T-helper 1 cell treated with Interleukin-12 subunit alpha and Interleukin-12 subunit beta and Interleukin-4 antibody, amounts not matched to agents 30 μg/mL and 1 μg/mL, for 36 hours (primary cell): ENCODE data around the gene NKIRAS1.

Experiments used
- H3K27ac Mint-ChIP-seq: one replicate; pipeline ENCODE4 v1.8.0; 2021; ENCODE audit warnings: mild to moderate bottlenecking, mixed read lengths
- H3K27me3 Mint-ChIP-seq: one replicate; pipeline ENCODE4 v1.8.0; 2021; ENCODE audit warnings: low read depth, mixed read lengths
- H3K36me3 Mint-ChIP-seq: one replicate; pipeline ENCODE4 v1.8.0; 2021; ENCODE audit warnings: low read depth, mixed read lengths
- H3K4me1 Mint-ChIP-seq: one replicate; pipeline ENCODE4 v1.8.0; 2021; ENCODE audit warnings: low read depth, mixed read lengths
- H3K4me3 Mint-ChIP-seq: one replicate; pipeline ENCODE4 v1.8.0; 2021; ENCODE audit warnings: mild to moderate bottlenecking, moderate library complexity, mixed read lengths
- H3K9me3 Mint-ChIP-seq: one replicate; pipeline ENCODE4 v1.8.0; 2021; ENCODE audit warnings: mixed read lengths

The NKIRAS1 gene

GRCh38 chr3:23945913-23946687 lies 29.3 kb upstream of the NKIRAS1 start:
- Mint-ChIP-seq H3K36me3 (peaks cover 6% of the 10 kb centered on the region), H3K27me3 (peaks cover 36% of the 10 kb centered on the region), H3K4me1 (peaks cover 22% of the 10 kb centered on the region)

GRCh38 chr3:23945663-23945912 lies 28.8 kb upstream of the NKIRAS1 start:
- no peak overlapping the region for H3K4me3 Mint-ChIP-seq
- no peak overlapping the region for H3K27ac Mint-ChIP-seq
- H3K4me1 Mint-ChIP-seq = peaks cover 21% of the 10 kb centered on the region
- H3K36me3 Mint-ChIP-seq = peaks cover 6% of the 10 kb centered on the region
- peaks cover 36% of the 10 kb centered on the region for H3K27me3 Mint-ChIP-seq
- H3K9me3 Mint-ChIP-seq = no peaks in the 10 kb centered on the region

More at GRCh38 chr3:23945913-23946687, 29.3 kb upstream of the NKIRAS1 start:
- Mint-ChIP-seq H3K9me3 (no peaks in the 10 kb centered on the region), H3K27ac (peak overlapping the region; percentile 79), H3K4me3 (peak overlapping the region; percentile 80)

GRCh38 chr3:23944861-23945662 lies 28.3 kb upstream of the NKIRAS1 start, which contains the start of gene NR1D2:
NR1D2 (plus strand) TSS chr3:23945286; CDS start chr3:23945579, 293 bp downstream.
- Mint-ChIP-seq H3K4me1 (peaks cover 16% of the 10 kb centered on the region), H3K27ac (peak within 1 kb of the TSS; percentile 62), H3K27me3 (peaks cover 36% of the 10 kb centered on the region), H3K9me3 (no peaks in the 10 kb centered on the region), H3K36me3 (peaks cover 6% of the 10 kb centered on the region), H3K4me3 (peak within 1 kb of the TSS; percentile 84)

- peak overlapping the region; percentile 62 for H3K27ac Mint-ChIP-seq
- H3K4me1 Mint-ChIP-seq = peaks cover 8% of the 10 kb centered on the region
- no peaks in the 10 kb centered on the region for H3K9me3 Mint-ChIP-seq
- H3K36me3 Mint-ChIP-seq = peaks cover 6% of the 10 kb centered on the region
- H3K4me3 Mint-ChIP-seq = peak overlapping the region; percentile 84
- H3K27me3 Mint-ChIP-seq = peaks cover 41% of the 10 kb centered on the region
Measured at GRCh38 chr3:23944007-23944783, 27.4 kb upstream of the NKIRAS1 start.

- H3K27me3 Mint-ChIP-seq = peaks cover 40% of the 10 kb centered on the region
- H3K27ac Mint-ChIP-seq = no peak overlapping the region
- no peak overlapping the region for H3K4me3 Mint-ChIP-seq
- H3K36me3 Mint-ChIP-seq = peaks cover 3% of the 10 kb centered on the region
- H3K9me3 Mint-ChIP-seq = no peaks in the 10 kb centered on the region
- H3K4me1 Mint-ChIP-seq = peaks cover 8% of the 10 kb centered on the region
Measured at GRCh38 chr3:23942546-23942945, 25.8 kb upstream of the NKIRAS1 start.

- no peaks in the 10 kb centered on the region for H3K9me3 Mint-ChIP-seq
- peaks cover 5% of the 10 kb centered on the region for H3K4me1 Mint-ChIP-seq
- no peaks in the 10 kb centered on the region for H3K36me3 Mint-ChIP-seq
- H3K4me3 Mint-ChIP-seq = no peak overlapping the region
- peaks cover 44% of the 10 kb centered on the region for H3K27me3 Mint-ChIP-seq
- H3K27ac Mint-ChIP-seq = no peak overlapping the region
Measured at GRCh38 chr3:23941440-23941839, 24.6 kb upstream of the NKIRAS1 start.

GRCh38 chr3:23940775-23941174 lies 24.0 kb upstream of the NKIRAS1 start:
- Mint-ChIP-seq H3K27me3 (peaks cover 44% of the 10 kb centered on the region), H3K9me3 (no peaks in the 10 kb centered on the region), H3K4me1 (peaks cover 5% of the 10 kb centered on the region), H3K27ac (no peak overlapping the region), H3K36me3 (no peaks in the 10 kb centered on the region), H3K4me3 (no peak overlapping the region)

GRCh38 chr3:23938688-23939087 lies 21.9 kb upstream of the NKIRAS1 start:
- peaks cover 36% of the 10 kb centered on the region for H3K27me3 Mint-ChIP-seq
- no peak overlapping the region for H3K4me3 Mint-ChIP-seq
- H3K27ac Mint-ChIP-seq = no peak overlapping the region
- H3K9me3 Mint-ChIP-seq = no peaks in the 10 kb centered on the region
- H3K36me3 Mint-ChIP-seq = no peaks in the 10 kb centered on the region
- no peaks in the 10 kb centered on the region for H3K4me1 Mint-ChIP-seq

GRCh38 chr3:23937296-23937695 lies 20.5 kb upstream of the NKIRAS1 start:
- H3K36me3 Mint-ChIP-seq = no peaks in the 10 kb centered on the region
- no peaks in the 10 kb centered on the region for H3K9me3 Mint-ChIP-seq
- H3K4me3 Mint-ChIP-seq = no peak overlapping the region
- H3K27ac Mint-ChIP-seq = no peak overlapping the region
- H3K27me3 Mint-ChIP-seq = peaks cover 22% of the 10 kb centered on the region
- no peaks in the 10 kb centered on the region for H3K4me1 Mint-ChIP-seq

GRCh38 chr3:23934253-23934652 lies 17.5 kb upstream of the NKIRAS1 start:
- Mint-ChIP-seq H3K4me3 (no peak overlapping the region), H3K27ac (no peak overlapping the region), H3K36me3 (no peaks in the 10 kb centered on the region), H3K9me3 (no peaks in the 10 kb centered on the region), H3K4me1 (no peaks in the 10 kb centered on the region), H3K27me3 (peaks cover 24% of the 10 kb centered on the region)

- Mint-ChIP-seq H3K27ac (no peak overlapping the region), H3K27me3 (peaks cover 20% of the 10 kb centered on the region), H3K9me3 (no peaks in the 10 kb centered on the region), H3K4me3 (no peak overlapping the region), H3K36me3 (no peaks in the 10 kb centered on the region), H3K4me1 (peaks cover 1% of the 10 kb centered on the region)
Measured at GRCh38 chr3:23932571-23932970, 15.8 kb upstream of the NKIRAS1 start.

GRCh38 chr3:23931597-23931996 lies 14.8 kb upstream of the NKIRAS1 start:
- H3K36me3 Mint-ChIP-seq = no peaks in the 10 kb centered on the region
- peaks cover 12% of the 10 kb centered on the region for H3K27me3 Mint-ChIP-seq
- no peak overlapping the region for H3K27ac Mint-ChIP-seq
- H3K4me1 Mint-ChIP-seq = peaks cover 1% of the 10 kb centered on the region
- no peak overlapping the region for H3K4me3 Mint-ChIP-seq
- no peaks in the 10 kb centered on the region for H3K9me3 Mint-ChIP-seq

GRCh38 chr3:23928524-23928923 lies 11.7 kb upstream of the NKIRAS1 start:
- Mint-ChIP-seq H3K4me3 (no peak overlapping the region), H3K27ac (no peak overlapping the region), H3K27me3 (peaks cover 16% of the 10 kb centered on the region), H3K9me3 (no peaks in the 10 kb centered on the region), H3K4me1 (peaks cover 1% of the 10 kb centered on the region), H3K36me3 (no peaks in the 10 kb centered on the region)

- no peak overlapping the region for H3K4me3 Mint-ChIP-seq
- H3K9me3 Mint-ChIP-seq = no peaks in the 10 kb centered on the region
- H3K4me1 Mint-ChIP-seq = peaks cover 1% of the 10 kb centered on the region
- no peak overlapping the region for H3K27ac Mint-ChIP-seq
- peaks cover 16% of the 10 kb centered on the region for H3K27me3 Mint-ChIP-seq
- peaks cover 3% of the 10 kb centered on the region for H3K36me3 Mint-ChIP-seq
Measured at GRCh38 chr3:23926736-23927135, 9.9 kb upstream of the NKIRAS1 start.
